Cardiac fibroblast (primary cell): ENCODE measurements around the gene PTGES.

Source experiments
- DNase-seq, 2 donors: peaks; one replicate each; pipeline versions ENCODE4 v3.0.0 to v3.0.0-alpha.2; 2010; ENCODE audit warnings: low read depth in 2 of 2
- H3K4me3 ChIP-seq, 2 donors: replicated peaks in 1 of 2; 1 replicate in 1 of 2; 2 replicates in 1 of 2; pipeline ENCODE4 v1.5.1; 2011; ENCODE audit warnings: low read depth in 2 of 2, low read length in 2 of 2, mild to moderate bottlenecking in 2 of 2, moderate library complexity in 1 of 2
- TF ChIP-seq, protein P1 (sequence below): IDR thresholded peaks from one replicate; pipeline ENCODE4 v1.5.1; 2011; ENCODE audit warnings: low read depth, mild to moderate bottlenecking, low read length, inconsistent platforms

PTGES gene

DNA sequence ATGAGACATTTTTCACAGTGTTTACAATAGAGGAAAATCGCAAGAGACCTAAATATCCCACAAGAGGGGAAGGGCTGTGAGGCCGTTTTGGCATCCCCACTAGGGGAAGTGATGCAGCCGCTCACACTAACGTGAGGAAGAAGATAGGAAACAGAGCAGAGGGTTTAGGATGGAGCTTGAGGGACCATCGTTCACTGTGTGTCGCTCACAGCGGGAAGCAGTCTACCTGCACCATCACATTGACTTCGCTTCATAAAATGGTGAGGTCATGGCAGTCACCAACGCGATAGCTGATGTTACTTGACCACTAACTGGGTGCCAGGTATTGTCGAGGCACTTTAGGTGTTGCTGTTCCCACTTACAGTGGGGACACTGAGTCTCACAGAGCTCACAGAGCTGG is 51.8 kb downstream of the PTGES start:
- no peak for DNase-seq
- TF ChIP-seq, protein P1, sequence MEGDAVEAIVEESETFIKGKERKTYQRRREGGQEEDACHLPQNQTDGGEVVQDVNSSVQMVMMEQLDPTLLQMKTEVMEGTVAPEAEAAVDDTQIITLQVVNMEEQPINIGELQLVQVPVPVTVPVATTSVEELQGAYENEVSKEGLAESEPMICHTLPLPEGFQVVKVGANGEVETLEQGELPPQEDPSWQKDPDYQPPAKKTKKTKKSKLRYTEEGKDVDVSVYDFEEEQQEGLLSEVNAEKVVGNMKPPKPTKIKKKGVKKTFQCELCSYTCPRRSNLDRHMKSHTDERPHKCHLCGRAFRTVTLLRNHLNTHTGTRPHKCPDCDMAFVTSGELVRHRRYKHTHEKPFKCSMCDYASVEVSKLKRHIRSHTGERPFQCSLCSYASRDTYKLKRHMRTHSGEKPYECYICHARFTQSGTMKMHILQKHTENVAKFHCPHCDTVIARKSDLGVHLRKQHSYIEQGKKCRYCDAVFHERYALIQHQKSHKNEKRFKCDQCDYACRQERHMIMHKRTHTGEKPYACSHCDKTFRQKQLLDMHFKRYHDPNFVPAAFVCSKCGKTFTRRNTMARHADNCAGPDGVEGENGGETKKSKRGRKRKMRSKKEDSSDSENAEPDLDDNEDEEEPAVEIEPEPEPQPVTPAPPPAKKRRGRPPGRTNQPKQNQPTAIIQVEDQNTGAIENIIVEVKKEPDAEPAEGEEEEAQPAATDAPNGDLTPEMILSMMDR = no peak
- no peak overlapping the region for H3K4me3 ChIP-seq

DNA sequence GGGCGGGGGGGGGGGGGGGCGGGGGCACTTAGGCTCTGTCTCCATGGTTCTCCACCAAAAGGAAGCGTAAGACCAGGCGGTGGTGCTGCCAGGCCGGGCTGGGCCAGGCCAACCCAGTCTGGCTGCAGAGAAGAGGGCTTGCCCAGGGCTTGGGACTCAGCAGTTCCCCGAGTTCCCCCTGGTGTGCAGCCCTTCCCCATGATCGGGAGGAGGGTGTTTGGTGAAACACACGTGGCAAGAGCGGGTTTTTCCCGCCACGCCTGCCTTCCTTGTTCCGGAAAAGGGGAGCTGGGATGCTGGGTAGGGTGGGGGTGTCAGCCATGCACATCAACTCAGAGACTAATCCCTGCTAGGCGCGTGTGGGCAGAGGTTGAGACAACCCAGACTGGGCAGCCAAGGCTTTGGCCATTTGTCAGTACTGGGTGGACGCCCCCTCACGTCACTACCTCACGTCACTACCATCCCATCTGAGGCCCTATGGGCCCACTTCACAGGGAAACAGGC is 54.5 kb downstream of the PTGES start:
- DNase-seq = no peak
- H3K4me3 ChIP-seq = no peak overlapping the region

DNA sequence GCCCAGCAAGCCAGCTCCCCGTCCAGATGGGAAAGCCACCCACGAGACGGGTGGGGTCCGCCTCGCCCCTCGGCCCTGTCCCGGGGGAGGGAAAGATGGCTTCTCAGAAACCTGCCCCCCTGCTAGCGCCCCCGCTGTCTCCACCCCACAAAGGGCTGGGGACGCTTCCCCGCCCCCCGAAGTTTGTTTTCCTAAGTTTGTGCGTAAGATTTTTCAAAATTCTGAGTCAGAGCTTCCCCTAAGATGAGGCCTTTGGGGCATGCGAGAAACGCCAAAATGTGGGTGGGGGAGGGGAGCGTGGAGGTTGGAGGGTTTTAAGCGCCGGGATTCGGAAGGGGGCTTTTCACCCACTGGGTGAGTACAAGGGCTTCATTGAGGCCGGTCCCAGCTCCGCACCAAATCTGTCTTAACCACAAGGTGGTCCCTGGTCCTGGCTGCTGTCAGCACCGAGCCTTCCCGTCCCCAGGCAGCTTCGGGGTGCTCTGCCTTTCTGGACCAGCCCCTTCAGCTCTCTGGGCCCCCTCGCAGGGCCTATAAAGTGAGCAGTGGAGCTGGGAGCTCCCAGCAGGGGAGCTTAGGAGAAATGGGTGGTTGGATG is 55.1 kb downstream of the PTGES start:
- peak overlapping the region; percentile 40 to 43 for H3K4me3 ChIP-seq
- DNase-seq = peak; percentile 71 to 80

More for the DNA sequence above, 54.5 kb downstream of the PTGES start:
- TF ChIP-seq, protein P1 = no peak

GRCh38 chr9:129696944-129697655 is 55.7 kb downstream of the PTGES start:
- H3K4me3 ChIP-seq = peak overlapping the region; percentile 40 to 43
- TF ChIP-seq, protein P1 = no peak
- peak; percentile 35 to 49 for DNase-seq

More for the DNA sequence above, 55.1 kb downstream of the PTGES start:
- TF ChIP-seq, protein P1 = no peak

DNA sequence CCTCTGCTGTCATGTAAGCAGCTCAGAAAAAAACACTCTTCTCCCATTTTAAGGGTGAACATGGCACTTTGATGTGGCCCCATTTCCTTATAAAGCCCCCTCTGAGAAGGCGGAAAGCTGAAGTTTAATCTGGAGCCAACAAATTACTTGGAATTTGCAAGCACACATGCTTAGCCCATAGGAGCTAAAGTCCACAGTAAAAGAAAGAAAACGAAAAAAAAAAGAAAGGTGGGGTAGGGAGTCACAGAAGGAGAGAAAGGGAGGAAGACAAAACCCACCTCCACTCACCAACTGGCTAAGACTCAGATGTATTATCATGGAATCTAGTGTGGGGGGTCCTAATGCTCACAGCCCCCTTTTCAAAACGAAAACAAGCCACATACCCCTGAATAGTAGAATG is 57.0 kb downstream of the PTGES start:
- TF ChIP-seq, protein P1 = no peak
- no peak for DNase-seq
- H3K4me3 ChIP-seq = no peak overlapping the region

- DNase-seq = no peak
- TF ChIP-seq, protein P1 = no peak
- H3K4me3 ChIP-seq = no peak overlapping the region
Observed at GRCh38 chr9:129694243-129694646, 58.6 kb downstream of the PTGES start.
